CD4-positive, alpha-beta T cell (primary cell): Measurements from ENCODE around the gene GRK2. TPM values are rescaled to one million over a fixed set of nuclear protein-coding genes. Genes with fewer than 3 reads are reported as not detected.

ENCODE experiments used
- ATAC-seq: fragments of 200-7000 bp; cut with Tn5 transposase; one replicate; pipeline ENCODE4 v1.10.0; 2022; ENCODE audit warnings: mild to moderate bottlenecking; ENCODE audit not compliant: poor library complexity
- CTCF ChIA-PET: fragments of 350-600 bp; sonication (Branson Sonifier 250); formaldehyde crosslinking; loops from one replicate; lab custom pipeline; 2021; ENCODE audit warnings: antibody characterized with exemption, inconsistent platforms; lab: Charles Lee
- POLR2A ChIA-PET: fragments of 350-600 bp; sonication (Branson Sonifier 250); formaldehyde crosslinking; loops from one replicate; lab custom pipeline; 2021; ENCODE audit warnings: antibody characterized with exemption, inconsistent platforms; lab: Charles Lee
- DNase-seq, 14 experiments: peaks; one replicate each; pipeline ENCODE4 v3.0.0-alpha.2; 2013 to 2020; ENCODE audit warnings: mixed read lengths in 2 of 14
- H3K27ac ChIP-seq, 2 donors: one replicate each; pipeline versions ENCODE4 v1.5.1 to v1.7.0; 2013; ENCODE audit warnings: low read length in 2 of 2, low read depth in 1 of 2, mild to moderate bottlenecking in 1 of 2
- H3K27me3 ChIP-seq, 2 experiments: 1 replicate in 1 of 2; 2 replicates in 1 of 2; pipeline versions ENCODE4 v1.6.1 to v1.7.0; 2013; ENCODE audit warnings: low read length in 2 of 2, control low read depth in 1 of 2, mild to moderate bottlenecking in 1 of 2, moderate library complexity in 1 of 2; ENCODE audit not compliant: insufficient read depth in 2 of 2, control insufficient read depth in 1 of 2
- H3K36me3 ChIP-seq: one replicate; pipeline ENCODE4 v1.6.1; 2013; ENCODE audit warnings: low read length, control low read depth; ENCODE audit not compliant: insufficient read depth
- H3K4me1 ChIP-seq: one replicate; pipeline ENCODE4 v1.6.1; 2013; ENCODE audit warnings: low read length, control low read depth; ENCODE audit not compliant: insufficient read depth
- H3K4me3 ChIP-seq: one replicate; pipeline ENCODE4 v1.5.1; 2013; ENCODE audit warnings: mild to moderate bottlenecking, low read length, moderate library complexity
- H3K9me3 ChIP-seq, 2 experiments: 1 replicate in 1 of 2; 2 replicates in 1 of 2; pipeline versions ENCODE4 v1.6.1 to v1.7.0; 2013; ENCODE audit warnings: low read length in 2 of 2, mild to moderate bottlenecking in 2 of 2, control low read depth in 1 of 2, moderate library complexity in 1 of 2; ENCODE audit not compliant: control insufficient read depth in 1 of 2, insufficient read depth in 1 of 2
- H3K27ac Mint-ChIP-seq: one replicate; pipeline ENCODE4 v1.8.0; 2020; ENCODE audit warnings: mixed read lengths
- H3K27me3 Mint-ChIP-seq: one replicate; pipeline ENCODE4 v1.8.0; 2021; ENCODE audit warnings: mixed read lengths
- H3K36me3 Mint-ChIP-seq: one replicate; pipeline ENCODE4 v1.8.0; 2021; ENCODE audit warnings: low read depth, mixed read lengths
- H3K4me1 Mint-ChIP-seq: one replicate; pipeline ENCODE4 v1.8.0; 2021; ENCODE audit warnings: low read depth, mixed read lengths
- H3K4me3 Mint-ChIP-seq: one replicate; pipeline ENCODE4 v1.8.0; 2020; ENCODE audit warnings: mild to moderate bottlenecking, mixed read lengths
- H3K9me3 Mint-ChIP-seq: one replicate; pipeline ENCODE4 v1.8.0; 2020; ENCODE audit warnings: mixed read lengths
- intact Hi-C, 2 experiments: fragments of 100-400 bp; cut with DNase I in 1 of 2; cut with micrococcal nuclease in 1 of 2; formaldehyde crosslinking; loops; one replicate each; pipeline versions ENCODE4 v1.15.1 to v1.9.0; 2023 to 2025; cut with DNase I, micrococcal nuclease
- total RNA-seq, 174 experiments: library from RNA in 2 of 174; stranded (reverse) in 2 of 174; gene quantifications; one replicate each; pipeline ENCODE4 v1.2.3 and lab custom pipeline; 2021 to 2026
- TF ChIP-seq, protein P1 (sequence below): fragments of 200-600 bp; IDR thresholded peaks from one replicate; pipeline ENCODE4 v1.8.0; 2022; ENCODE audit warnings: antibody characterized with exemption, mild to moderate bottlenecking

Gene GRK2
- total RNA-seq, 2 experiments from 2014 or later, result 309 to 325 TPM

DNA sequence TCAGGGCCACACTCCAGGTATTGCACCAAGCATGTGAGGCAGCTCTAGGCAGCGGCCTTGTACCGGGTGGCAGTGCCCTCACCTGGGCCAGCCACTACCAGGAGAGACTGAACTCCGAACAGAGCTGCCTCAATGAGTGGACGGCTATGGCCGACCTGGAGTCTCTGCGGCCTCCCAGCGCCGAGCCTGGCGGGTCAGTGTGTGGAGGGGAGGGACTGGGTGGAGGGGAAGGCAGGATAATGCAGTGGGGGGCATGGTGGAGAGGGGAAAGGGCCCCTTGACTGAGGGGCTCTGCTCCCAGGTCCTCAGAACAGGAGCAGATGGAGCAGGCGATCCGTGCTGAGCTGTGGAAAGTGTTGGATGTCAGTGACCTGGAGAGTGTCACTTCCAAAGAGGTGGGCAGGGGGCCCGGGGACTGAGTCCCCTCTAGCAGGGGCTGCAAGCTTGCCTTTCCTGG is 41.3 kb downstream of the GRK2 start:
- H3K36me3 Mint-ChIP-seq, result peaks cover 2% of the 10 kb centered on the region
- Histone ChIP-seq H3K27me3 (no peaks in the 10 kb centered on the region), H3K9me3 (no peaks in the 10 kb centered on the region), H3K4me1 (peaks cover 48% of the 10 kb centered on the region), H3K27ac (no peak overlapping the region), H3K4me3 (no peak overlapping the region), H3K36me3 (peaks cover 5% of the 10 kb centered on the region)
- no peak overlapping the region for H3K27ac Mint-ChIP-seq
- ChIA-PET CTCF (interaction anchor here (2.3 kb wide), 1 partner anchor 10 kb away, joined by 10 read pairs; no protein-coding TSS in a partner anchor), POLR2A (interaction anchor here (1.1 to 1.4 kb wide), 2 partner anchors 20 to 30 kb away, joined by 3 to 5 read pairs; no protein-coding TSS in a partner anchor)
- H3K27me3 Mint-ChIP-seq, result no peaks in the 10 kb centered on the region
- intact Hi-C loops, result no loop called here
- ATAC-seq (no peak), DNase-seq (no peak)
- peaks cover 12% of the 10 kb centered on the region for H3K4me1 Mint-ChIP-seq
- H3K4me3 Mint-ChIP-seq, result no peak overlapping the region
- H3K9me3 Mint-ChIP-seq, result no peaks in the 10 kb centered on the region
- TF ChIP-seq, protein P1, sequence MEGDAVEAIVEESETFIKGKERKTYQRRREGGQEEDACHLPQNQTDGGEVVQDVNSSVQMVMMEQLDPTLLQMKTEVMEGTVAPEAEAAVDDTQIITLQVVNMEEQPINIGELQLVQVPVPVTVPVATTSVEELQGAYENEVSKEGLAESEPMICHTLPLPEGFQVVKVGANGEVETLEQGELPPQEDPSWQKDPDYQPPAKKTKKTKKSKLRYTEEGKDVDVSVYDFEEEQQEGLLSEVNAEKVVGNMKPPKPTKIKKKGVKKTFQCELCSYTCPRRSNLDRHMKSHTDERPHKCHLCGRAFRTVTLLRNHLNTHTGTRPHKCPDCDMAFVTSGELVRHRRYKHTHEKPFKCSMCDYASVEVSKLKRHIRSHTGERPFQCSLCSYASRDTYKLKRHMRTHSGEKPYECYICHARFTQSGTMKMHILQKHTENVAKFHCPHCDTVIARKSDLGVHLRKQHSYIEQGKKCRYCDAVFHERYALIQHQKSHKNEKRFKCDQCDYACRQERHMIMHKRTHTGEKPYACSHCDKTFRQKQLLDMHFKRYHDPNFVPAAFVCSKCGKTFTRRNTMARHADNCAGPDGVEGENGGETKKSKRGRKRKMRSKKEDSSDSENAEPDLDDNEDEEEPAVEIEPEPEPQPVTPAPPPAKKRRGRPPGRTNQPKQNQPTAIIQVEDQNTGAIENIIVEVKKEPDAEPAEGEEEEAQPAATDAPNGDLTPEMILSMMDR, result no peak

DNA sequence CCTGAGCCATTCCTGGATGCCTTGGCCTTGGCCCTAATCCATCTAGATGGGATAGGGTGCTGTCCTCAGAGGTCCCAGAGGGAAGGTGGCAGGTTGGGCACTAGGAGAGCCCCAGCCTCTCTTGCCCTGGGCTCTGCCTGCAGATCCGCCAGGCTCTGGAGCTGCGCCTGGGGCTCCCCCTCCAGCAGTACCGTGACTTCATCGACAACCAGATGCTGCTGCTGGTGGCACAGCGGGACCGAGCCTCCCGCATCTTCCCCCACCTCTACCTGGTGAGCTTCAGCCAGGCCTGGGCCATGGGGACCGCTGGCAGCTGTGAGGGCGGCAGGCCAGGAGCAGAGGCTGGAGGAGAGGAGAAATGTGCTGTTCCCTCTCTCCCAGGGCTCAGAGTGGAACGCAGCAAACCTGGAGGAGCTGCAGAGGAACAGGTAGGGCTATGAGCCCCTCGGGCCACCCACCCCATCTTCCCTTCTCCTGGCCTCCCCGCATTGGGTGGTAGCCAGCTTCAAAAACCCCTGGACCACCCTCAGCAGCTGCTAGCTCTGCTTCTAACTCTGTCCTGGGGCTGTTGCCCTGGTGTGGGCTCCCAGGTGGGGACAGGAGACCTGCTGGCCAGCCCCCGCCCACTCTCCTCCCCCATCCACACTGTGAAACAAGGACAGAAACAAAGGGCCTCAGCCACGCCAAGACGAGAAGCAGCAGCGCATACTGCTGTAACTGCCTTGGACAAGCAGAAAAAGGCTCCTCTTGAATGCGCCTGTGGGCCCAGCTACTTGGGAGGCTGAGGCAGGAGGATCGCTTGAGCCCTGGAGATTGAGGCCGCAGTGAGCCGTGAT is 42.0 kb downstream of the GRK2 start:
- Histone ChIP-seq H3K27me3 (no peaks in the 10 kb centered on the region), H3K27ac (no peak overlapping the region), H3K4me3 (no peak overlapping the region), H3K4me1 (peaks cover 48% of the 10 kb centered on the region), H3K9me3 (no peaks in the 10 kb centered on the region), H3K36me3 (peaks cover 5% of the 10 kb centered on the region)
- ATAC-seq (no peak), DNase-seq (no peak)
- Mint-ChIP-seq H3K36me3 (no peaks in the 10 kb centered on the region), H3K9me3 (no peaks in the 10 kb centered on the region), H3K27me3 (no peaks in the 10 kb centered on the region), H3K27ac (no peak overlapping the region), H3K4me3 (no peak overlapping the region), H3K4me1 (peaks cover 18% of the 10 kb centered on the region)
- POLR2A ChIA-PET, result interaction anchor here (1.1 kb wide), 1 partner anchor 31 kb away, joined by 3 read pairs; no protein-coding TSS in a partner anchor
- CTCF ChIA-PET, result interaction anchor here (2.3 kb wide), 1 partner anchor 9 kb away, joined by 10 read pairs; no protein-coding TSS in a partner anchor
- intact Hi-C loops, result no loop called here
- TF ChIP-seq, protein P1, result no peak

DNA sequence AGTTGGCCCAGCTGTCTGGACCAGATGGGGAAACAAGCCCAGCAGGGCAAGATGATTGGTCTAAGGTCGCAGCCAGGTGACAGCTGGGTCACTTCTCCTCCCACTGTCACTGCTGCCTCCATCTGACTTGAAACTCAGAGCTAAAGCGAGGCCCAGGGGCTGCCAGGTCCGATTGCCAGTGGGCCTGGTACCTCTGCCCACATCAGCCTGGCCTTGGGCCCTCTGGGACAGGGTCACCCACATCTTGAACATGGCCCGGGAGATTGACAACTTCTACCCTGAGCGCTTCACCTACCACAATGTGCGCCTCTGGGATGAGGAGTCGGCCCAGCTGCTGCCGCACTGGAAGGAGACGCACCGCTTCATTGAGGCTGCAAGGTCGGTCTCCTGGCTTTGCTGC is 42.9 kb downstream of the GRK2 start:
- Mint-ChIP-seq H3K4me1 (peaks cover 26% of the 10 kb centered on the region), H3K9me3 (no peaks in the 10 kb centered on the region), H3K27me3 (no peaks in the 10 kb centered on the region), H3K4me3 (no peak overlapping the region), H3K36me3 (no peaks in the 10 kb centered on the region), H3K27ac (no peak overlapping the region)
- ChIA-PET POLR2A (no interaction called here), CTCF (interaction anchor here (2.3 kb wide), 1 partner anchor 8 kb away, joined by 10 read pairs; no protein-coding TSS in a partner anchor)
- intact Hi-C loops, result no loop called here
- Histone ChIP-seq H3K36me3 (peaks cover 5% of the 10 kb centered on the region), H3K4me3 (no peak overlapping the region), H3K27ac (no peak overlapping the region), H3K4me1 (peaks cover 53% of the 10 kb centered on the region), H3K27me3 (no peaks in the 10 kb centered on the region), H3K9me3 (no peaks in the 10 kb centered on the region)
- TF ChIP-seq, protein P1, result no peak
- no peak for DNase-seq
- no peak for ATAC-seq
